Esophagus muscularis mucosa (tissue), 4 donors: Measurements from ENCODE around the gene MEG3. TPM values are rescaled to one million over a fixed set of nuclear protein-coding genes. Genes with fewer than 3 reads are reported as not detected.

Experiments used
- DNase-seq: peaks from one replicate; pipeline ENCODE4 v3.0.0-alpha.2; 2017; ENCODE audit errors: extremely low spot score
- H3K27ac ChIP-seq, 4 donors: fragments of 200-600 bp; sonication (generic); replicated peaks in 1 of 4; 1 replicate in 3 of 4; 2 replicates in 1 of 4; pipeline ENCODE4 v1.5.1; 2016 to 2019; ENCODE audit warnings: mild to moderate bottlenecking in 1 of 4
- H3K27me3 ChIP-seq, 4 donors: fragments of 200-600 bp; sonication (generic); one replicate each; pipeline versions ENCODE4 v1.5.1 to v1.6.0; 2016 to 2019
- H3K36me3 ChIP-seq, 4 donors: fragments of 200-600 bp; sonication (generic); one replicate each; pipeline ENCODE4 v1.5.1; 2016 to 2019
- H3K4me1 ChIP-seq, 4 donors: fragments of 200-600 bp; sonication (generic); one replicate each; pipeline ENCODE4 v1.5.1; 2016 to 2019
- H3K4me3 ChIP-seq, 4 donors: fragments of 200-600 bp; sonication (generic); 1 replicate in 2 of 4; 2 replicates in 2 of 4; pipeline ENCODE4 v1.5.1; 2016 to 2019; ENCODE audit warnings: mild to moderate bottlenecking in 4 of 4, moderate library complexity in 1 of 4
- H3K9me3 ChIP-seq, 4 donors: fragments of 200-600 bp; sonication (generic); 1 replicate in 3 of 4; 2 replicates in 1 of 4; pipeline ENCODE4 v1.5.1; 2016 to 2019
- CTCF ChIP-seq, 3 experiments: fragments of 200-600 bp in 2 of 3; fragments of 450-650 bp in 1 of 3; sonication (generic) in 2 of 3; IDR thresholded peaks; one replicate each; pipeline ENCODE4 v1.5.1; 2017 to 2019; ENCODE audit warnings: antibody characterized with exemption in 3 of 3, mild to moderate bottlenecking in 2 of 3, moderate library complexity in 1 of 3
- EP300 ChIP-seq: sonication (generic); formaldehyde crosslinking; IDR thresholded peaks from one replicate; pipeline ENCODE4 v1.6.1; 2017; ENCODE audit warnings: antibody characterized with exemption
- POLR2A ChIP-seq: fragments of 450-650 bp; IDR thresholded peaks from one replicate; pipeline ENCODE4 v1.6.1; 2017; ENCODE audit warnings: antibody characterized with exemption, moderate library complexity, mild to moderate bottlenecking, low read depth
- POLR2AphosphoS5 ChIP-seq, 2 donors: sonication (generic); formaldehyde crosslinking; IDR thresholded peaks; one replicate each; pipeline ENCODE4 v1.6.1; 2017; ENCODE audit warnings: antibody characterized with exemption in 2 of 2
- WGBS: methylation state at CpG from one replicate; pipeline ENCODE4 v1.1.5; 2018; 5-methylcytosine and 5-hydroxymethylcytosine counted together
- intact Hi-C: fragments of 100-400 bp; cut with DNase I; formaldehyde crosslinking; loops from one replicate; pipeline ENCODE4 v1.15.1; 2023
- total RNA-seq, 4 donors: library from RNA; depleted of rRNA; stranded (reverse); fragments of >200 nt; gene quantifications; one replicate each; pipeline versions ENCODE4 v1.1.0 to v1.2.1, GENCODE V29; 2016

The MEG3 gene
- total RNA-seq, 4 donors from 2014 or later = 9.4 to 53.2 (median 22.1) TPM

DNA sequence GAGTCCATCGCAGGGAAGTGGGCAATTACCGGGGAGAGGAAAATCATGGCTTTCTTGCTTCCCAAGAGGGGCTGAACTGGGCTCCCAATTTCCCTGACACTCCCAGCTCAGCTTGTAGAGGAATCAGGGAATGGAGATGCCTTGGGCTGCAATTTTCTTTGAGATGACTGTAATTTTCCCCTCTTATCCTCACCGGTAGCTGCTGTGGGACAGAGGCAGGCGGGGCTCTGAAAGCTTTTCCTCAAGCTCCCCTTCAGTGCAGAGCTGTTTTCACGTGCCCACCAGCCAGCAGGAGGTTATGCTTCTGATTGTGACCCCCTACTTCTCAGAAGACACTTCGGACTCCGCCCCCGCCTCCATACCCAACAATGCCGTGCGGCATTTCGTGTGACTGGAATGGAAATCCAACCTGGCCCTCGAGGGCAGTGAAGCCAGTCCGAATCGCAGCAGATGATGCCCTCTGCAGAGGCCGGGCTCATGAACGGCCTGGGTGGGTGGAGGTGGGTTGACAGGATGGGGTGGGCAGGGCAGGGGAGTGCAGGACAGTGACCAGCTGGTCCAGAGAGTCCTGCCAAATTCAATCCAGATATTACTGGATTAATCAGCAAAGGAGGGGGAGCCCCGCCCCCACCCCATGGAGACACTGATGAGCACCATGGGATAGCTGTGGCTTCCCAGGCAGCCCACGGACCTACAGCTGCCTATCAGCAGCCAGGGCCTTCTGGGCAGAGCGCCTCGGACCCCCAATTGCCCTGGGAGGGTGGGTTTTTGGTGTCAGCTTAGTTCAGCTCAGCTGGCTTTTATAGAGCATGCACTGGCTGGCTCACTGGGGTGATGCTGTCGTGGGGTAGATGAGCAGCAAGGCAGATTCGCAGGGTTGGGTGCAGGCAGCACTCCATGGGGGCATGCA, 40.0 kb downstream of the MEG3 start:
- Histone ChIP-seq H3K27ac (no peak overlapping the region), H3K36me3 (no peaks in the 10 kb centered on the region), H3K9me3 (no peaks in the 10 kb centered on the region), H3K27me3 (peaks cover 0 to 15% (median 0%) of the 10 kb centered on the region in 4 donors), H3K4me3 (no peak overlapping the region), H3K4me1 (no peaks in the 10 kb centered on the region)
- no peak for DNase-seq
- intact Hi-C loops = no loop called here
- 84% methylated on average over 19 of the region's 22 CpGs for WGBS
- no peak for TF ChIP-seq EP300
- TF ChIP-seq POLR2AphosphoS5 (IDR thresholded peaks at IDR 0.05) = no peak
- no peak for TF ChIP-seq POLR2A
- no peak for TF ChIP-seq CTCF (IDR thresholded peaks at IDR 0.05)

DNA sequence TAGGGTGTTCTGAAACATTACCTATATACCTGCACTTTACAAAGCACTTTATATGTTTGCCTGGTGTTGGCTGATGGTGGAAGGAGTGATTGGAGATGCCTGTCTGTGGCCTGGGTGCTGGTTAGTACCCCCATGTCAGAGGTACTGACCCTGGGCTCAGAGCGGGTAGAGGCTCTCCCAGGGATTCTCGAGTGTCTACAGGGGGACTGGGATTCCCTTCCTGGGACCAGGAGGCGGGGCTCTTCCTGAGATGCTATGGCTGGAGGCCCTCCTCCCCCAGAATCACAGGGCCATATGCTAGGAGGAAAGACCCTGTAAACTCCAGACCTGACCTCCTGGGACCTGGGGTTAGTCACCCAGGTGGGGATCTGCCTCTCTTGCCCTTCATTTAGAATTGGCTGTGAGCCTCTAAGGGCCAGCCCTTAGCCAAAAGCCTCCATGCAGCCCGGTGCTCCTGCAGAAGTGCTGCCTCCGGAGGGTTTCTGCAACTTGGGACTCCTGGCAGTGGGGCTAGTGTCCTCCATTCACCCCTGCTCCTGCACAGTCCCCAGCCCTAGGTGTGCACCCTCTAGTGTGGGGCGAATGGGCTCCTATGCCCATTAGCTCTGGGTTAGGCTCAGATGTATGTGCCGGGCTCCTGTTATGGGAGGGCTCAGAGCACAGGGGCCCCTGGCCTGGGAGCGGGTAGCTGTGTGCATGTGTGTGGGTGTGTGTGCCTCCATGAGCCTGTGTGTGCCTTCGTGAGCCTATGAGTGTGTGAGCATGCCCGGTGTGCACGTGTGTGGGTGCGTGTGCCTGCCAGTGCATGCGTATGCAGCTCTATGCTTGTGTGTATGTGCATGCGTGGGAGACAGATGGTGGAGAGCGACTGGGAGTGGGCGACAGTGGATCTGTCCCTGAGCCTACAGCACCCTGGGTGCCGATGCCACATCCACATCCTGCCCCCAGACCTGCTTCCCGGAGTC, 41.0 kb downstream of the MEG3 start:
- H3K4me3 ChIP-seq = no peak overlapping the region
- no peak for DNase-seq
- TF ChIP-seq EP300 = no peak
- no peak for TF ChIP-seq POLR2A
- no peak for TF ChIP-seq CTCF (IDR thresholded peaks at IDR 0.05)
- no peak for TF ChIP-seq POLR2AphosphoS5 (IDR thresholded peaks at IDR 0.05)
- H3K9me3 ChIP-seq = no peaks in the 10 kb centered on the region
- no peaks in the 10 kb centered on the region for H3K4me1 ChIP-seq
- 82% methylated on average over 14 of the region's 18 CpGs for WGBS
- no peak overlapping the region for H3K27ac ChIP-seq
- intact Hi-C loops = no loop called here
- peaks cover 0 to 7% (median 0%) of the 10 kb centered on the region in 4 donors for H3K27me3 ChIP-seq
- H3K36me3 ChIP-seq = no peaks in the 10 kb centered on the region

GRCh38 chr14:100867631-100868315, 41.9 kb downstream of the MEG3 start:
- H3K4me1 ChIP-seq = no peaks in the 10 kb centered on the region
- TF ChIP-seq EP300 = no peak
- no peak for TF ChIP-seq POLR2A
- TF ChIP-seq CTCF (IDR thresholded peaks at IDR 0.05) = no peak
- TF ChIP-seq POLR2AphosphoS5 (IDR thresholded peaks at IDR 0.05) = no peak
- no peaks in the 10 kb centered on the region for H3K9me3 ChIP-seq
- WGBS = 83% methylated on average over 13 of the region's 13 CpGs
- intact Hi-C loops = no loop called here
- no peak for DNase-seq
- H3K27me3 ChIP-seq = peaks cover 0 to 7% (median 0%) of the 10 kb centered on the region in 4 donors
- no peak overlapping the region for H3K4me3 ChIP-seq
- H3K36me3 ChIP-seq = no peaks in the 10 kb centered on the region
- no peak overlapping the region for H3K27ac ChIP-seq

- WGBS = 91% methylated on average over 20 of the region's 24 CpGs
- no peak for TF ChIP-seq EP300
- TF ChIP-seq POLR2AphosphoS5 (IDR thresholded peaks at IDR 0.05) = no peak
- TF ChIP-seq POLR2A = no peak
- no peak for TF ChIP-seq CTCF (IDR thresholded peaks at IDR 0.05)
- DNase-seq = no peak
These were observed 42.9 kb downstream of the MEG3 start for GRCh38 chr14:100868621-100869370.

More at GRCh38 chr14:100868621-100869370, 42.9 kb downstream of the MEG3 start:
- H3K27ac ChIP-seq = no peak overlapping the region
- no peaks in the 10 kb centered on the region for H3K36me3 ChIP-seq
- peaks cover 0 to 7% (median 0%) of the 10 kb centered on the region in 4 donors for H3K27me3 ChIP-seq
- H3K4me1 ChIP-seq = no peaks in the 10 kb centered on the region
- intact Hi-C loops = no loop called here
- no peaks in the 10 kb centered on the region for H3K9me3 ChIP-seq
- H3K4me3 ChIP-seq = no peak overlapping the region
